ENCODE data around the gene CA7. TPM values are rescaled to one million over a fixed set of nuclear protein-coding genes. Genes with fewer than 3 reads are reported as not detected.
A peak's percentile ranks its signal among the peaks of the same experiment; 100 is the strongest.

The CA7 gene
- total RNA-seq, 1 donor from 2014 or later, result not detected

DNA sequence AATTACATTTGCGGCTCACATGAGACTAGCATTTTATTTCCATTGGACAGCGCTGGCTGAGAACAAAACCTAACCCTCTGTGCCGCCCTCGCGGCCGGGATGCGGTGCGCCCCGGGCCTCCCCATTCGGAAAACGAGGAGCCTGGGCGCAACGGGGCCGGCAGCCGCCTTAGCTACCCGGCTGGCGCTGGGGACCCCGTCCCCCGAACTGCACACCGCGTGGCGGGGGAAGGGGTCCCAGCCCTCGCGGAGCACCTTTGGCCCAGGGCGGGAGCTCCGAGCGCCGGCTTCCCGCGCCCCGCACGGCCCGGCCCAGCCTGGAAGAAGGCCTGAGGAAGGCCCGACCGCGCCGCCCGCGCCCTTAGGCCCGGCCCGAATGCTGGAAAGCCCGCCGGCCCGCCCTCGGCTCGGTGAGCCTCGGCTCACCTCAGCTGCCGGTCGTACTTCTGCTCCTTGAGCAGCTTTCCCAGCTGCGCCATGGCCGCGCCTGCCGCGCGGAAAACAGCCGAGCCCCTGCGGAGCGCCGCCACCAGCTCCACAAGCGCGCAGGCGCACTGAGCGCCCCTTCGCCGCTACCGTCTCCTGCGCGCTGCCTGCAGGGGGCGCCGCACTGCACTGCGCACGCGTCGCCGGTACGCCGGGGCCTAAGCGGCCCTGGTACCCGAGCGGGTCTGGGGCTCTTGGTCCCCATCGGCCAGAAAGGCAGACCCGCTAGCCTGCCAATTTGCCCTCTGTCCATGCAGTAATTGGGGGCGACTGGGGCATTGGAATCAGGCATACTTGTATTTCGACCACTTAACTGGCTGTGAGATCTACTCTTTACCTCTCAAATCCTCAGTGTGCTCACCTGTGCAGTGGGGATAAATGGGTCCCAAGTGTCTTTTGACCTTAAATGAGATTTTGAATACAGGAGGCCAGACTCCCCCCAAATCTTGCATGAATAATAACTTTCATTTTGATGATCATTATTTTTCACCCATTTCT lies 13.5 kb upstream of the CA7 start, which contains the start of gene NAE1:
Gene NAE1, minus strand, starts transcription at position 555 of the 983 bp plus-strand sequence. Its CDS starts 77 bp downstream, at position 478.
- Mint-ChIP-seq H3K27ac (peak within 1 kb of the TSS; percentile 30), H3K9me3 (no peaks in the 10 kb centered on the region), H3K27me3 (ENCODE audit: low read depth) (peaks cover 5% of the 10 kb centered on the region), H3K4me1 (peaks cover 10% of the 10 kb centered on the region), H3K4me3 (peak within 1 kb of the TSS; percentile 63), H3K36me3 (peaks cover 10% of the 10 kb centered on the region)
- DNase-seq (ENCODE audit: low spot score in 2 of 2, unreplicated experiment in 2 of 2), result peak; percentile 90 to 93
- peak; percentile 90 for TF ChIP-seq CTCF (IDR thresholded peaks at IDR 0.05; ENCODE audit: unreplicated experiment)

DNA sequence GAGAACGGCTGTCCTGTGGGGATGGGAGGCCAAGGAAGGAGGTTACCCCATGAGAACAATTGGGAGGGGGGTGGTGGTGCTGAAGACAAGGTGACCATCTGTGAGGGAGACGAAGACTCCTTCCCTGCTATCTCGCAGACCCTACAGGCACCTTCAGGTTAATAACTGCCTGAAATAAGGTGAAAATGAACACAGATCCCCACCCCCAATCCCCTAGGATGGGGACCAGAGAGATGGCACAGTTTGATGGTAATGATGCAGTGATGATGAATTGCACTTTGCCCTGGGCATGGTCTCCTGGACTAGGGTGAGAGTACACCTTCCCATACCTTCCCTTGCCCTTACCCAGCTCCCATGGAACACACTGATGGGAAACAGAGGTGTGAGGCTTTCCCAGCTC lies 12.0 kb upstream of the CA7 start:
- no peaks in the 10 kb centered on the region for H3K9me3 Mint-ChIP-seq
- H3K4me1 Mint-ChIP-seq, result peaks cover 10% of the 10 kb centered on the region
- TF ChIP-seq CTCF (IDR thresholded peaks at IDR 0.05; ENCODE audit: unreplicated experiment), result no peak
- no peak overlapping the region for H3K27ac Mint-ChIP-seq
- peaks cover 9% of the 10 kb centered on the region for H3K27me3 Mint-ChIP-seq (ENCODE audit: low read depth)
- no peak overlapping the region for H3K4me3 Mint-ChIP-seq
- H3K36me3 Mint-ChIP-seq, result peaks cover 3% of the 10 kb centered on the region
- no peak for DNase-seq (ENCODE audit: low spot score in 2 of 2, unreplicated experiment in 2 of 2)

DNA sequence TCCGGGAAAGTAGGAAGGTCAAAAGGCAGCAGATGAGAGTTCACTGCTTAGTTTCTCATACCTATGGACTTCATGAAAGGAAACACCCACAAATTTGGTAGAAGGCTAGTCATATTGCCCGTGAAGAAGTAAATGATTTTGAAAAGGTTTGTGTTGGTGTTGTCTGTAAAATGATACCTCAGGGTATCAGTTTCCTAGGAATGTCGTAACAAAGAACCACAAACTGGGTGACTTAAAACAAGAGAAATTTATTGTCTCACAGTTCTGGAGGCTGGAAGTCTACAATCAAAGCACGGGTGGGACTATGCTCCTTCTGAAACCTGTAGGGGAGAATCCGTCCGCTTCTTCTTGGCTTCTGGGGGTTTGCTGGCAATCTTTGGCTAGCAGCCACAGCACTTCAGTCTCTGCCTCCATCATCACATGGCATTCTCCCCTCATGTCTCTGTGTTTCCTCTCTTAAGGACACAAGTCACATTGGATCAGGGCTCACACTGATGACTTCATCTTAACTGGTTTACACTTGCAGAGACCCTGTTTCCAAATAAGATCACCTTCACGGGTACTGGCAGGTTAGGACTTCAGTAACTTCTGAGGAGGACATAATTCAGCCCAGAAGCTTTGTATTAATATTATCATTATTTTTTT lies 11.4 kb upstream of the CA7 start:
- no peak for TF ChIP-seq CTCF (IDR thresholded peaks at IDR 0.05; ENCODE audit: unreplicated experiment)
- Mint-ChIP-seq H3K27ac (no peak overlapping the region), H3K27me3 (ENCODE audit: low read depth) (peaks cover 15% of the 10 kb centered on the region), H3K4me3 (no peak overlapping the region), H3K36me3 (peaks cover under 1% of the 10 kb centered on the region), H3K9me3 (no peaks in the 10 kb centered on the region), H3K4me1 (peaks cover 10% of the 10 kb centered on the region)
- no peak for DNase-seq (ENCODE audit: low spot score in 2 of 2, unreplicated experiment in 2 of 2)

- no peak for DNase-seq (ENCODE audit: low spot score in 2 of 2, unreplicated experiment in 2 of 2)
- peaks cover under 1% of the 10 kb centered on the region for H3K4me1 Mint-ChIP-seq
- no peak for TF ChIP-seq CTCF (IDR thresholded peaks at IDR 0.05; ENCODE audit: unreplicated experiment)
- peaks cover 32% of the 10 kb centered on the region for H3K27me3 Mint-ChIP-seq (ENCODE audit: low read depth)
- no peak overlapping the region for H3K27ac Mint-ChIP-seq
- H3K36me3 Mint-ChIP-seq, result no peaks in the 10 kb centered on the region
- H3K4me3 Mint-ChIP-seq, result no peak overlapping the region
- peaks cover 14% of the 10 kb centered on the region for H3K9me3 Mint-ChIP-seq
These were observed 9.5 kb upstream of the CA7 start for GRCh38 chr16:66834746-66835145.

GRCh38 chr16:66840883-66841282 lies 3.3 kb upstream of the CA7 start:
- Mint-ChIP-seq H3K4me1 (peaks cover 2% of the 10 kb centered on the region), H3K27me3 (ENCODE audit: low read depth) (peaks cover 80% of the 10 kb centered on the region), H3K27ac (no peak overlapping the region), H3K4me3 (no peak overlapping the region), H3K36me3 (no peaks in the 10 kb centered on the region), H3K9me3 (peaks cover 18% of the 10 kb centered on the region)
- DNase-seq (ENCODE audit: low spot score in 2 of 2, unreplicated experiment in 2 of 2), result no peak
- TF ChIP-seq CTCF (IDR thresholded peaks at IDR 0.05; ENCODE audit: unreplicated experiment), result no peak
